Kidney epithelial cell (primary cell): Measurements from ENCODE around the gene CCDC138. TPM values are rescaled to one million over a fixed set of nuclear protein-coding genes. Genes with fewer than 3 reads are reported as not detected.

Source experiments
- DNase-seq: peaks from one replicate; pipeline ENCODE4 v3.0.0-alpha.2; 2010; ENCODE audit warnings: low read depth
- H3K27me3 ChIP-seq: 2 replicates; pipeline ENCODE4 v1.6.0; 2011; ENCODE audit warnings: low read length; ENCODE audit not compliant: control insufficient read depth, insufficient read depth
- H3K36me3 ChIP-seq: 2 replicates; pipeline ENCODE4 v1.5.1; 2011; ENCODE audit warnings: low read length; ENCODE audit not compliant: control insufficient read depth, insufficient read depth
- H3K4me3 ChIP-seq: 2 replicates; pipeline ENCODE4 v1.5.1; 2011; ENCODE audit warnings: low read depth, mild to moderate bottlenecking, control low read depth, low read length
- CTCF ChIP-seq: IDR thresholded peaks from 2 replicates; pipeline ENCODE4 v1.5.1; 2011; ENCODE audit warnings: mild to moderate bottlenecking, moderate library complexity, low read length, control low read depth, inconsistent platforms; ENCODE audit not compliant: insufficient read depth, poor library complexity, severe bottlenecking
- total RNA-seq: library from RNA; depleted of rRNA; stranded (reverse); fragments of >200 nt; gene quantifications from 2 replicates; pipeline ENCODE4 v1.2.3, GENCODE V29; 2015

Gene CCDC138
- total RNA-seq, 1 donor from 2014 or later: 3.7 TPM

- no peak overlapping the region for H3K4me3 ChIP-seq
- TF ChIP-seq CTCF: no peak
- no peak for DNase-seq
- no peaks in the 10 kb centered on the region for H3K36me3 ChIP-seq
- H3K27me3 ChIP-seq: no peaks in the 10 kb centered on the region
Measured at GRCh38 chr2:108823286-108823685, 36.7 kb downstream of the CCDC138 start.

- no peaks in the 10 kb centered on the region for H3K27me3 ChIP-seq
- no peak overlapping the region for H3K4me3 ChIP-seq
- no peak for TF ChIP-seq CTCF
- no peaks in the 10 kb centered on the region for H3K36me3 ChIP-seq
- DNase-seq: no peak
Measured at GRCh38 chr2:108824316-108825070, 37.9 kb downstream of the CCDC138 start.

GRCh38 chr2:108825254-108825653, 38.7 kb downstream of the CCDC138 start:
- Histone ChIP-seq H3K27me3 (no peaks in the 10 kb centered on the region), H3K4me3 (no peak overlapping the region), H3K36me3 (no peaks in the 10 kb centered on the region)
- TF ChIP-seq CTCF: no peak
- DNase-seq: no peak

- Histone ChIP-seq H3K4me3 (no peak overlapping the region), H3K36me3 (no peaks in the 10 kb centered on the region), H3K27me3 (no peaks in the 10 kb centered on the region)
- DNase-seq: no peak
- no peak for TF ChIP-seq CTCF
Measured at GRCh38 chr2:108825736-108826135, 39.2 kb downstream of the CCDC138 start.

- Histone ChIP-seq H3K4me3 (no peak overlapping the region), H3K36me3 (no peaks in the 10 kb centered on the region), H3K27me3 (no peaks in the 10 kb centered on the region)
- TF ChIP-seq CTCF: no peak
- DNase-seq: no peak
Measured at GRCh38 chr2:108829578-108830310, 43.2 kb downstream of the CCDC138 start.
